CD4-positive, alpha-beta T cell treated with Interferon gamma for 1 hour (primary cell): ENCODE data around the gene FBLN7.
A peak's percentile ranks its signal among the peaks of the same experiment; 100 is the strongest.

Experiments used
- DNase-seq: peaks from one replicate; pipeline ENCODE4 v3.0.0-alpha.2; 2020

Gene FBLN7

DNA sequence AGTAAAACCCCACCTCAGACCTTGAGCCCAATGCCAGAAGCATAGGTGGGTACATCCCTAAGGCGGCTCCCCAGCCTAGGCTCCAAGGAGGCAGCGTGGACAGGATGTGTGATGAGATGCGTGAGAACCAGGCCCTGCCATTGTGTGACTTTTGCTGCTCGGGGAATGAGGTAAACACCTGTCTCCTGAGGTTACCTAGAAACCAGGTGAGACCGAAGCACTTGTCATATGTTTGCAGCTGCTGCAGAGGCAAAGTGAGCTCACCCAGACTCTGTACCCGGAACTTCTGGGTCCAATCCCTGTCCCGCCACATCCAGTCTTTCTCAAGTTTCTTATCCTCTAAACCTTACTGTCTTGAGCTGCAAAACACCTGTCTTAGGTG, 3.4 kb downstream of the FBLN7 start:
- DNase-seq = no peak

GRCh38 chr2:112142525-112143078, 4.4 kb downstream of the FBLN7 start:
- DNase-seq = no peak

GRCh38 chr2:112143150-112143549, 5.0 kb downstream of the FBLN7 start:
- no peak for DNase-seq

- no peak for DNase-seq
These were observed 6.8 kb downstream of the FBLN7 start for GRCh38 chr2:112144966-112145365.

GRCh38 chr2:112147382-112148168, 9.4 kb downstream of the FBLN7 start:
- DNase-seq = no peak

DNA sequence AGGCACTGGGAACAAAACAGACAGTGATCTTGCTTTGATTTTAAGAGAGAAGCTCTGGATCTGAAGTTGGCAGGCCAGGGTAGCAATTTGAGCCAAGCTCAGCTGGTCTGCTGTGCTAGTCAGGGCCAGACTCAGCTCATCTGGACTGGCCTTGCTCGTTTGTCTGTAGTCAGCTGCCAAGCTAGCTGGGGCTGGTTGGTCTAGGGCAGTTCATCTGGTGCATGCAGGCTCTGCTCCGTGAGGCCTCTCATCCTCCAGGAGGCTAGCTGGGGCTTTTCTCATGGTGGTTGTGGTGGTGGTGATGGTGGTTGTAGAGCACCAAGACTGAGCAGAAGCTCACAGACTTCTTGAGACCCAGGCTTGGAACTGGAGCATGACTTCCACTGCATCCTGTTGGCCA, 10.3 kb downstream of the FBLN7 start:
- DNase-seq = no peak

- DNase-seq = no peak
These were observed 11.0 kb downstream of the FBLN7 start for GRCh38 chr2:112149194-112149593.

DNA sequence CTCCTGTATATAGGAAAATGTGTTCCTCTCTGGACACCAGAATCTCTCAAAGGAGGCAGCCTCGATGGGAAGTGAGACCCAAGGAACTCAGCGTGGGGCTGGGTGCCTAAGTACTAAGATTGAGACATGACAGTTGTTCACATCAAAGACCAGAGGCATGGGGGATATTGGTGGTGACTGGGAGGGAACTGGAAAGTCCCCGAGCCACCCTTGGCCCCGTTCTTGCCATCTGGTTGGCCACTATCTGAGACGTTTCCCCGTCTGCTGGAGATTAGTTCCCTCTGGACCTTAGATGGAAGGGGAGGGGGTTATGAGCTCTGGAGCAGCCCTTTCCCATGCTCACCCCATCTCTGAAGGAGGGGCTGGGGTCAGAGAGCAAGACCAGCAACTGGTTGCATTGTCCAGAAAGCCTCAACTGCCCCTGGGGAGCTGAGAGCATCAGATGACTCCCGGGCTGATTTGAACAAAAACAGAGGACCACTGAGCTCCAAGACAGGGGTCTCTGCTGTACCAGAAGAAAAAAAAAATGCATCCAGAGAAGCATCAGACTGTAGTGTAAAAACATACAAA, 11.8 kb downstream of the FBLN7 start:
- DNase-seq = no peak

DNA sequence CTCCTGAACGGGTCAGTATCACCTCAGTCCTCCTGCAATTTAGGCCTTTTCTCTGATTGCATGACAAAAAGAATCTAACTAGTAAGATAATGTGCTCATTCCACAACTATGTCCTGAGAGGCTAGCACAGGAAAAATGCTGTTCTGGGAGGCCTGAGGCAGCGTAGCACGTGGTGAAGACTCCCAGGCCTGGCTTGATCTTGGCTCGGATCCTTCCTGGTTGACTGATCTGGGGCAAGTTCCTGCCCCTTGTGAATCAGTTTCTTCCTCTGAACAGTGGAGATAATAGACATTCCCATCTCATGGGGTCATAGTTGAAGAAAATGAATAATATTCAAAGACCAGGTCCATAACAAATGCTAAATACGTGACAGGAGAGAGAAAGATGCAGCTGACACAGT, 12.3 kb downstream of the FBLN7 start:
- no peak for DNase-seq

- DNase-seq = no peak
These were observed 12.7 kb downstream of the FBLN7 start for GRCh38 chr2:112150851-112151250.

DNA sequence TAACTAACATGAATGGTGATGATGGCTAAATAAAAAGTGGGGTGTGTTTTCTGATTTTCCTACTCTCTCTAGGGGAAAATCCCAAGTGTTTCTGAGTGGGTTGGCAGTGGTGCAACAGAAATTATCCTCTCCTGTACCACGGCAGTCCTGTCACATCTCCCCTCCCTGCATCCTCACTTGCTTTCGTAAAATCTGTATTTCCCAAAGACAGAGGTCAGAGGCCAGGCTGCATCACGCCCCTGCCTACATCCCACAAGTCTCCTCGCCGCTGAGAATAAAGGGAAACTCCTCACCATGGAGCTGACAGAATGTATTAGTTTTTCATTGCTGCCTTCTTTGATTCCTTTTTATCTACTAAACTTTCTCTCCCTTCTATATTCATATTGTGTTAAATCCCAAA, 13.1 kb downstream of the FBLN7 start:
- no peak for DNase-seq

DNA sequence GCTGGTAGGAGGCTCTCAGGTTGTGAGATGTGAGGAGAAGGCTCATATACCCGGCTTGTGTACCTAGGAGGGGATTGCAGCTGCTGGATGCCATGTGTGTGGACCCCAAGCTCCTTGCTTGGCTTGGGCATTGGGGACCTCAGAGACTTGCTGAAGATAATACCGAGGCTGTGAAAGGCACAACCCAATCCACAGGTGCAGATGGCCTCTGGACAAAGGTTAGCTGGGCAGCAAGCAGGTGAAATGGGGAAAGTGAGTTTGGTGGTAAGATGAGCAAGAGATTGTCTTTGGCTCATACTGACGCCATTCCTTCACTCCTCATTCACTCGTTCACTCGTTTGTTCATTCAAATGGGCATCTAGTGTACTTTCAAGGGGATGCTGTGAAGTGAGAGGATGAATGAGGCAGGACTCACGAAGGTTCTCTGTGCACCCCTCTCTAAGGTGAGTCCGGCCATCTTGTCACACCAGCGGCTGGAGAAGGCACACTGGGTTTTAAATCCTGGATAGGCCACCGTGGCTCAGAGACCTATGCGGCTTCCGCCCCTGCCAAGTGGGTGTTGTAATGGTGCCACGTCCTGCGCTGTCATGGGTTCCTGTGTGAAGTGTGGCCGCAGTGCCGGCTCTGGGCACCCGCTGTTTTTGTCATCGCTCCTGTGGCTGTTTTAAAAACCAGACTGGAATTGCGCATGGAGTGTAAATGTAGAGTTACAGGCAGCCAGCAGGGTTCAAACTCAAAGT, 13.7 kb downstream of the FBLN7 start:
- no peak for DNase-seq

DNA sequence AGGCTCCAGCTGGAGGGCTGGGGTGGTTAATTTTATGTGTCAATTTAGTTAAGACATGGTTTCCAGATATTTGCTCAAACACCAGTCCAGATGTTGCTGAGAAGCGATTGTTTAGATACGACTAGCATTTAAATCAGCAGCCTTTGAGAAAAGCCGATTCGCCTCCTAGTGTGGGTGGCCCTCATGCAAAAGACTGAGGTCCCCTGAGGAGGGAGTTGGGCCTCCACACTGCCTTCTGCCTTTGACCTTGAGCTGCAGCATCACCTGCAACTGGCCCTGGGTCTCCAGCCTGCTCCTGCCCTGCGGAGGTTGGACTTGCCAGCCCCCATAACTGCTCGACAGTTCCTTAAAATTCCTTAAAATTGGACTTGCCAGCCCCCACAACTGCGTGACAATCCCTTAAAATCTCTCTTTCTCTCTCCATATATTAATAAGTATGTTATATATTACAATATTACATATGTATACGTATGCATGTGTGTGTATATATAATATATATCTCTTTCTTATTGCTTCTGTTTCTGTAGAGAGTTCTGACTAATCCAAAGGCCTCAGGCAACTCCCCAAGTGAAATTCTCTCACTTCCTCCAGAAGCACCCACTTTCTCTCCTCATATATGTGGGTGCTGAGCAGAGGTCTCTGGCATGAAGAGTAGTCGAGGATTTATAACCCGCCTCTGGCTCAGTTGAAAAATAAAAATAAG, 14.4 kb downstream of the FBLN7 start:
- no peak for DNase-seq

DNA sequence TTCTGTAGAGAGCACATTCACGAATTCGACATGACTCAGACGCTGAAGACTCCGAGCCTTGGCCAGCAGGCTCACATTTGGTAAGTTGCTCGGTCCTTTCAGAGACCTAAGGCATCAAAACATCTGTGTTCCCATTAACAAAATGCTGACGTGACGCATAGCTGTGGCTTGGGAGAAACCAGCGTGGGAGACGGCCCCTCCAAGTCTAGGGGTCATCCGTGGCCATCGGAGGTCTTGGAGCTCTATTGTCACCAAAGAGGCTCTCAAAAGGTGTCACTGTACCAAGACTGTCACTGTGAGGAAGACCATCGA, 14.9 kb downstream of the FBLN7 start:
- DNase-seq = no peak

- no peak for DNase-seq
These were observed 15.3 kb downstream of the FBLN7 start for GRCh38 chr2:112153501-112153900.

- peak; percentile 41 for DNase-seq
These were observed 16.3 kb downstream of the FBLN7 start for GRCh38 chr2:112154246-112155117.

DNA sequence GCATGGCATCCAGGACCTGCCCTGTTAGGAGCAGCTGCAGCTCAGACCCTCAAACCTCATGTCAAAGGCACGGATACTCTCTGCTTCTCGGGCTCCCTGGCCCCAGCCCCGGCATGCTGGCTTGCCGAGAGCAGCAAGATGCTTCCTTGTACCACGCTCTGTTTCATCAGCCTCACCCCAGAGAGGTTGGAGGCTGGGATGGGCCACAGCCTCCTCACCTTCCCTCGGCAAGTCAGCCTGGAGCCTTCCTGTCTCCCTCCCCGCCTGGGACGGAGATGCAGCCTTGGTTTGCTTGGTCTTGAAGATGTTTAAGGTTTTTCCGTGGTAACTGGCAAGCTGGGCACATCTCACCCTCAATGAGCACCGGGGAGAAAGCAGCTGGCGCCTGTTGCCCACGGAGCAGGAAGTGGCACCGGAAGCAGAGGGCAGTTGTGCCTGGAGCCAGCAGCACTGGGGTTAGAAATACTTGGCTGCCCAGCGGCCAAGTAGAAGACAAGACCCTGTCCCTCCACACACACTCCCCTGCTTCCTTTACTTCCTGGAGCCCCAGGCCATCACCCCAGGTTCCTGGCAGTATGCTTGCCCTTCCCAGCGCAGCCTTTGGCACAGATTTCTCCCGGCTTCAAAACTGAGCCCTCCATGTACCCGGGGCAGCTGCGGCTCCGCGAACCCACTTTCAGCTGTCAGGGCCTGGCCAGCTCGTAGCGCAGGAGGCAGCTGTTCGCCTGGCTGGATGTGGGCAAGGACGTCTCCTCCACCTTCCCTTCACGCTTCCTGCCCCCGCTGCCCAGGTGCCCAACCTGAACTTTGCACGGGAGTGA, 17.4 kb downstream of the FBLN7 start:
- no peak for DNase-seq

DNA sequence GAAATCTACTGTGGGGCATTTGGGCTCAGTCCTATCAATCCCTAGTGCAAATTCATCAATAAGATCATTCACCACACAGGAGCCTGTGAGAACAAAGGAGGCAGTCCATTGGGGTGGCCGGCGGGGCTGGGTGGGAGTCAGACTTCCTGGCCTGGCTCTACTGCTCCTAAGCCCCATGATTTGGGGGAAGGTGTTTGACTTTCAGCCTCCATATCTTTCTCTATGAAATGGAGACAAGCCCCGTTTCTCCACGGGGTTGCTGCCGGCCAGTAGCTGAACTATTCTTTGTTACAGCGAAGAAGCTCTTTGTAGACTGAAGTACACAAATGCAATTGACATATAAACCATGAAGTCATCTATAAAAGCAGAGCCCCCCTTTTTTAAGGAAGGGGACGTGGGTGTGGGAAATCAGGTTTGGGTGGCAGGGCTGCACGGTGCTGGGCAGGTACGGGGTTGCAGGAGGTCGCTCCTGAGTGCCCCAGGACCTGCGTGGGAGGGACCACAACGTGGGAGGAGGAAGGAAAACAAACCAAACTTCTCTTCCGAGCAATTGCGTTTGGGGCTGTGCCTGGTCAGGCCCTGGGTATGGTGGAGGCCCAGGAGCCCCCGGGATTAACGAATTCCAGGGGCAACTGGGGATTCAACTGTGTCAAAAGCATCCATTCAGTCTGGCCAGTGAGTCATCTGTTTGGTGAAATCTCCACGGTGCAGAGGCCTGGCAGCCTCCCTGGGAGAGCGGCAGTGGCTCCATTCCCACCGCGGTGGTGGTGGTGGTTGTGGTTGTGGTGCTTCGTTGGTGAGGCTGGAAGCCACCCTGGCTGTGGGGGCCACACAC, 18.2 kb downstream of the FBLN7 start:
- no peak for DNase-seq

GRCh38 chr2:112157472-112157871, 19.3 kb downstream of the FBLN7 start:
- no peak for DNase-seq

- DNase-seq = peak; percentile 18
These were observed 21.3 kb downstream of the FBLN7 start for GRCh38 chr2:112159454-112159921.
